Stromal cell of bone marrow (primary cell): ENCODE measurements around the gene C9orf152.

Source experiments
- DNase-seq: peaks from one replicate; pipeline ENCODE4 v3.0.0-alpha.2; 2012; ENCODE audit warnings: low read depth

C9orf152 gene

DNA sequence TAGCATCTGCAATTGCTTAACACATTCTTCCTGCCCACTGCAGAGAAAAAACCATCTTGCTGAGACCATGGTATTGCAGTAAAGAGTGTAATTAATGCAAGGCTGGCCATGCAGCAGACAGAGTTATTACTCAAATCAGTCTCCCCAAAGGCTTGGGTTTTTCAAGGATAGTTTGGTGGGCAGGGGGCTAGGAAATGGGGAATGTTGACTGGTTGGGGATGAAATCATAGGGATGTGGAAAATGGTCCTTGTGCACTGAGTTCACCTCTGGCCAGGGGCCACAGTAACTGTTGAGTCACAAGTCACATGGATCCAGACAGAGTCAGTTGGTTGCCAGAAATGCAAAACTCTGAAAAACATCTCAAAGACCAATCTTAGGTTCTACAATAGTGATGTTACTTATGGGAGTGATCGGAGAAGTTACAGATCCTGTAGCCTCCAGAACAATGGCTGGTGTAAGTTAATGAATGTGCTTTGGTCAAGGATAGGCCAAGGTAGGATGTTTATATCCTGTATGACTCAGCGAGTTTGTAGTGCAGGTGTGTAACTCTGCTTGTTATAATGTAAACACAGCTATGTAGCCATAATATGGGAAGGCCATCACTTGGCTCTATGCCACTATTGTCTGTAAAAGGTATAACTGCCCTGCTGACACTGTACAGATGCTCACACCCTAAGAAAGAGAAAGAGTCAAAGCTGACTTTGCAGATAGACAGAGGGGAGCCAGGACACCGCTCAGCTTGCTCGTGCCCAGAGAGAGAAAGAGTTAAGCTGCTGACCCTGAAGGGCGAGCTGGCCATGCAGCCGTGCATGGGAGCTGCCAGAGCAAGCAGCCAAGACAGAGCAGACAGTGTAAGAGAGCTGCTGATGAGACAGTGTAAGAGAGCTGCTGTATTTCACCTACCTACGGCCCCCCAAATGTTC is 27.2 kb downstream of the C9orf152 start:
- peak; percentile 91 for DNase-seq

DNA sequence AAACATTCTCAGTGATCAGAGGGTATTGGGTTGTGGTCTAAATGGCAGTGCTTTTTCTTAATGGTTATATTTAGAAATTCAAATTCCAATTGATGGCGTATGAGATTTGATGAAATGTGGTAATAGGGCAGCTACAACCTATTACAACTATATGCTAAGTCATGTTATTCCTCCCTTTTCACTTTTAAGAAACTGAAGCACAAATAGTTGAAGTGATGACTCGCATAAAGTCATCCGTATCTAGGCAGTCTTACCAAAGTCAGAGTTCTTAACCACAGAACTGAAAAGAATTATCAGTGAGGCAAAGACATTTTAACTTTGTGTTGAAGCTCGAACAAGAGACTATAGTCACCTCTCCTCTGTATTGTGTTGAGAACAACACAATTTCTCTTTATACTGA is 28.2 kb downstream of the C9orf152 start:
- DNase-seq = peak; percentile 70

DNA sequence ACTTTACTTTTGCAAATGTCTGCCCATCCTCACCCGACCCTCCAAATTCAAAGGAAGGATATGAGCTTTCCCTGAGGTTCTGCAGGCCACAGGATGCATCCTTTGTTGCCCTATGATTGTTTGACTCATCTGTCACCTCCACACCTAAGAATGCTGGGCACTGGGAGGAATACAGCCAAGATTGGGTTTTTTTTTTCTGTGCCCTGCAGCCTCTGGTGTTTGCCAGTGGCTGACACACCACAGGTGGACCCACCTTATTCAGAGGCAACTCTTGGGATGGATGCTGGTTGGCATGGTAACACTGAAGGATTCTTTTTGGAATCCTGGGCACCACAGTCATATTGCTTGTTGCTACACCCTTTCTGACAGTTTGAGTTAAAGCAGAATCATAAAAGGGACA is 29.7 kb downstream of the C9orf152 start:
- no peak for DNase-seq

GRCh38 chr9:110175275-110175968 is 32.5 kb downstream of the C9orf152 start:
- DNase-seq = no peak

DNA sequence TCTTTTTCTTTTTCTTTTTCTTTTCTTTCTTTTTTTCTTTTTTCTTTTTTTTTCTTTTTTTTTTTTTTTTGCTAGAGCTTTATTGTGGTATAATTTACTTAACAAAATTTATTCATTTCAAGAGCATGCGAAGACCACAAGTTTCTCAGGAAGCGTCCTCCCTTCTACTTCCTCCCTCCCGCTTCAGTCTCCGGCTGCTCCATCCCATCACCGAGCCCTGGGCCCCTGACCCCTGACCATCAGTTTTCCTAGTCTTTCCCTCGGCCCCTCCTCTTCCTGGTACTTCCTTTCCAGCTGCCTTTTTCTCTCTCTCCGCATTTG is 34.7 kb downstream of the C9orf152 start:
- DNase-seq = no peak

GRCh38 chr9:110170357-110171257 is 37.4 kb downstream of the C9orf152 start:
- DNase-seq = no peak

DNA sequence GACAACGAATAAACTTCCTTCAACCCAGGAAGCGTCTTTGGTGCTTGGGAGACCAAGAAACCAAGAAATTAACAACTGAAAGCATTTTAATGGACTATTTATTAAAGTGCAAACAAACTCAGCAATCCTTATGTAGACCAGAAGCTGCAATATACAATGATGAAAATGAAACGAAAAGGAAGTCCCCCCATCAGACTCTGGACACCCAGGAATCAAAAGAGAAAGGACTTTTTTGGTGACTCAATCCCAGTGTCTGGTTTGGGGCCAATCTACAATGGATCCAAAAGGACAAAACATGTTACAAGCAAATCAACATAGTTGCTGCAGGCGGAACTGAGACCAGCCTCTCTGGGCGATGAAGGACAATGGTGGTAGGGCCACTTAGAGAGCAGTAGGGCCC is 39.5 kb downstream of the C9orf152 start:
- DNase-seq = no peak

DNA sequence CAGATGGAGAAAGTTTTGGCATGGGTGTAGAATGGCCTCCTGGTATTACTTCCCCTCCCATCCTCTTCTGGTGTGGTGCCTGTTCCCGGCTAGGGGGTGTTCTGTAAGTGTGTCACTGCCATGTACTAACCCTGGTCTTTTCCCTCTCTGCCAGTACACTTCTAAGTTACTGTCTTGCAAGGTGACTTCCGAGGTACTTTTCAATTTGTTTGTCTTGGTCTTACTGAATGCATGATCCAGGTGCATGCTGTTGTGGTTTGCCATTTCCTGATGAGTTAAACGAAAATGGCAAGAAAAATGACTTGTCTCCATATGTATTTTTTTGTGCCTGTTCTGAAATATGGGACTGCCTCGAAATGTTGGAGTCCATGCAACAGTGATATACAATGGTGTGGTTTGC is 46.0 kb downstream of the C9orf152 start:
- no peak for DNase-seq

DNA sequence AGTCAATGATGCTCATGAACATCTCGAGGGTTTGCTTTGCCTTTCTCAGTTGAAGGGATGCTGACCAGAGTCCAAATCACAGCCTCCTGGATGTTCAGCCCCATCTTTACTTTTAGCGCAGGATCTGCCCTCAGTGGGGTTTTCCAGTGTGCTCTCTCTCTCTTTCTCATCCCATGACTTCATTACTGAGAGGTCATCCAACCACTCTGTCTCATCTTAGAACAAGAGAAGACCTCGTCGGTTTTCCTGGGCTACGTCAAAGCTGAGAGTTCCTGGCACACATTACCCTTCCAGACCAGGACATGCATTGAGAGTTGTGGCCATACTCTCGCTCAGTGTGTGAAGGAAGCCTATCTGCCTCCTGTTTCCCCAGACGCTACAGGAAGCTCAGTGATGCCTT is 47.3 kb downstream of the C9orf152 start:
- DNase-seq = no peak

- DNase-seq = no peak
Measured at GRCh38 chr9:110160123-110160522, 47.8 kb downstream of the C9orf152 start.

DNA sequence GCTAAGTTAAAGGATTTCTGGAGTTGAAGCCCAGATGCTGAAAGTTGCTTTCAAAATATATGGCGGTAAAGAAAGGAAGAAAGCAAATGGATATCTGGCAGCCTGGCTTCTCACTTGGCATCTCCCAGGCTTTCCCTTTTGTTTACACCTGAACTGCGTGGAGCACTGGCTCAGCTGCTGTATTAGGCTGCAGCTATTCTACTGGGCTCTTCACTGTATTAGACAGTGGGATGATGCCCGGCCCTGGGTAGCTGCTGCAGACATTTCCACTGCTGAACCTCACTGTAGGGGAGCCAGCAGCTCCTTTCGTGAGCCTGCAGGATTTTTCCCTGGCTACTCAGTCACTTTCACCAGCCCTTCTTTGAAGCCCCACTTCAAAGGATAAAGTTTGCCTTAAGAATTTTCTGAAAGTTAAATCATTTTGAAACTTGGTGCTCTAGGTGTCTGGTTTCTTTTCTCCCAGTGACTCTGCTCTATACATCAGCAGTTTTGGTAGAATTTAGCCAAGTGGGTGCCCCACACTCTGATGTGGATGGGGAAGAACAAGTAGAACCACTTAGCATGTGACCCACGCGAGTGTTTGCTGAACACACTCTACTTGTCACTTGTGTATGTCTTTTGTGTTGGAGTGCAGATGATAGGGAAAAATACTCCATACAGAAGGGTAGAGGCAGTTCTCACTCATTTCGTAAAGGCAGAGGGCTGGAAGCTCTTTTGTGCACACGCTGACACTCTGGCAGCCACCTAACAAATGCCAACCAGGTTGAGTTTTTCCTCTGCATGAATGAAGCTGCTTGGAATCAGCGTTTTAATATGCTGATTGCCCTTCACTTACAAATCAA is 49.9 kb downstream of the C9orf152 start:
- no peak for DNase-seq

DNA sequence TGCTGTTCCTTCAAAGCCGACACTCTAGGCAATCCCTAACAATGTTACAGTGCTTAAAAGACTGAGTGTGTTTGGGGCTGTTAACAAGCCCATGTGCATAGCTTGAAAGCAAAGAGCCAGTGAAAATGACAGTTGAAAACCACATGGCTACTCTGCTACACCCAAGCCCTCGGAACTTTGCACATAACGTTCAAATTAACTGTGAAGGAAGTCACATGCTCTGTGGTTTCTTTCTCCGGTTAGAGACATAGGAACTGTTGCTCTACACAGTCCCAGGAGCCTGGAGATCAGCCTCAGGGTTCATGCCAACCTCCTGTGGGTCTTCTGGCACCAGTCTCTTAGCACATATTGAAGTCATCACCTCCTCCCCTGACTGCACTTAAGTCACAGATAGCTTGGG is 51.1 kb downstream of the C9orf152 start:
- DNase-seq = peak; percentile 85

- DNase-seq = no peak
Measured at GRCh38 chr9:110156416-110156815, 51.5 kb downstream of the C9orf152 start.

- DNase-seq = no peak
Measured at GRCh38 chr9:110155751-110156150, 52.2 kb downstream of the C9orf152 start.

GRCh38 chr9:110153431-110153830 is 54.5 kb downstream of the C9orf152 start:
- DNase-seq = no peak

DNA sequence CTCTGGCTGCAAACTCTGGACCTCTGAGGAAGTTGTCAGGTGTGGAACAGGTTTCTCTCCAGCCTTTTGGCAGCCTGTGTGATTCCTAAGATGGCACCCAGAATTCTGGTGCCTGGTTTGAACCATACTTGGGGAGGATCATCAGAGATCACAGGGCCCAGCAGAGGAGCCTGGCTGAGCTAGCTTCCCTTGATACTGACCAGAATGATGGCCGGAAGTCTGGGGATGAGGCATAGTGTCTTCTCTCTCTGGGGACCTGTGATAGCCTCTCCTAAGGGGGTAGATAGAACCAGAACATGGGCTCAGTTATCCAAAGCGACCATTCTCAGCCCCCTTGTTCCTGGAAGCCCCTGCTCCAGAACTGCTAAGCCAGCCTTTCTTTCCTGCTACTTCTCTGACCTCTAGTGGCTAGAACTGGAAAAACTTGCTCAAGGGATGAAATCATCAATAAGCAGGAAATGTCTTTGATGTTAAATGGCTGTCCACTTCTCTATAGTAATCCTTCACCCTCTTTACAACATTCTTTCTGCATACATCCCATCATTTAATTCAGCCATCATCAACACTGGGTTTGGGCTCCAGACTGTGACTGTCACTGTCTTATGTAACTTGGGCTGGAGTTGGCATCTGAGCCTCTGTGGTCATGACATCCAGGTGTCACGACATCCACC is 55.1 kb downstream of the C9orf152 start:
- peak; percentile 33 for DNase-seq
